Fibroblast of the conjunctiva (primary cell): ENCODE results near the gene HSFX1.

Source experiments
- DNase-seq: peaks from one replicate; pipeline ENCODE4 v3.0.0-alpha.2; 2010; ENCODE audit warnings: low read depth

Gene HSFX1

GRCh38 chrX:149807747-149808458 is 34.0 kb downstream of the HSFX1 start:
- no peak for DNase-seq

GRCh38 chrX:149818652-149819051 is 44.8 kb downstream of the HSFX1 start:
- DNase-seq = no peak

GRCh38 chrX:149819371-149819770 is 45.5 kb downstream of the HSFX1 start:
- no peak for DNase-seq

- DNase-seq = no peak
Observed at GRCh38 chrX:149825424-149825823, 51.6 kb downstream of the HSFX1 start.
